Measurements from ENCODE around the gene CDCA7. TPM values are rescaled to one million over a fixed set of nuclear protein-coding genes. Genes with fewer than 3 reads are reported as not detected.
"Not testable (repeated sequence)": the region's sequence is repeated elsewhere in the genome, so short reads cannot be mapped to it uniquely, and the experiment has no call there.

The CDCA7 gene
- polyA plus RNA-seq, 2 donors: 15.1 to 20.0 TPM

- Histone ChIP-seq H3K27me3 (ENCODE audit: control insufficient read depth in 1 of 2, insufficient read depth in 2 of 2, low read length in 2 of 2) (no peaks in the 10 kb centered on the region), H3K9me3 (ENCODE audit: control insufficient read depth in 2 of 2, insufficient read depth in 1 of 2, low read depth in 1 of 2, low read length in 1 of 2) (no peaks in the 10 kb centered on the region), H3K27ac (ENCODE audit: low read depth in 2 of 2, low read length in 1 of 2) (no peak overlapping the region), H3K36me3 (ENCODE audit: control insufficient read depth in 2 of 2, insufficient read depth in 2 of 2, low read length in 1 of 2) (no peaks in the 10 kb centered on the region), H3K4me3 (ENCODE audit: low read depth in 1 of 2, low read length in 2 of 2) (no peak overlapping the region), H3K4me1 (ENCODE audit: control insufficient read depth in 2 of 2, insufficient read depth in 2 of 2, low read length in 1 of 2) (no peaks in the 10 kb centered on the region)
- 64 to 70% methylated on average over 3 of the region's 3 CpGs for WGBS, 2 donors
Measured at GRCh38 chr2:173410579-173410978, 55.9 kb downstream of the CDCA7 start.

- H3K9me3 ChIP-seq (ENCODE audit: control insufficient read depth in 2 of 2, insufficient read depth in 1 of 2, low read depth in 1 of 2, low read length in 1 of 2): no peaks in the 10 kb centered on the region
- no peaks in the 10 kb centered on the region for H3K27me3 ChIP-seq (ENCODE audit: control insufficient read depth in 1 of 2, insufficient read depth in 2 of 2, low read length in 2 of 2)
- WGBS, 2 donors: 70 to 72% methylated on average over 1 of the region's 1 CpG
- H3K27ac ChIP-seq (ENCODE audit: low read depth in 2 of 2, low read length in 1 of 2): no peak overlapping the region
- no peaks in the 10 kb centered on the region for H3K4me1 ChIP-seq (ENCODE audit: control insufficient read depth in 2 of 2, insufficient read depth in 2 of 2, low read length in 1 of 2)
- H3K4me3 ChIP-seq (ENCODE audit: low read depth in 1 of 2, low read length in 2 of 2): no peak overlapping the region
- H3K36me3 ChIP-seq (ENCODE audit: control insufficient read depth in 2 of 2, insufficient read depth in 2 of 2, low read length in 1 of 2): no peaks in the 10 kb centered on the region
Measured at GRCh38 chr2:173412628-173413027, 58.0 kb downstream of the CDCA7 start.

- no peaks in the 10 kb centered on the region for H3K9me3 ChIP-seq (ENCODE audit: control insufficient read depth in 2 of 2, insufficient read depth in 1 of 2, low read depth in 1 of 2, low read length in 1 of 2)
- no peak overlapping the region for H3K27ac ChIP-seq (ENCODE audit: low read depth in 2 of 2, low read length in 1 of 2)
- no peak overlapping the region for H3K4me3 ChIP-seq (ENCODE audit: low read depth in 1 of 2, low read length in 2 of 2)
- no peaks in the 10 kb centered on the region for H3K27me3 ChIP-seq (ENCODE audit: control insufficient read depth in 1 of 2, insufficient read depth in 2 of 2, low read length in 2 of 2)
- H3K4me1 ChIP-seq (ENCODE audit: control insufficient read depth in 2 of 2, insufficient read depth in 2 of 2, low read length in 1 of 2): no peaks in the 10 kb centered on the region
- no peaks in the 10 kb centered on the region for H3K36me3 ChIP-seq (ENCODE audit: control insufficient read depth in 2 of 2, insufficient read depth in 2 of 2, low read length in 1 of 2)
- 32 to 59% methylated on average over 1 of the region's 1 CpG for WGBS, 2 donors
Measured at GRCh38 chr2:173414823-173415322, 60.2 kb downstream of the CDCA7 start.

- Histone ChIP-seq H3K36me3 (ENCODE audit: control insufficient read depth in 2 of 2, insufficient read depth in 2 of 2, low read length in 1 of 2) (no peaks in the 10 kb centered on the region), H3K9me3 (ENCODE audit: control insufficient read depth in 2 of 2, insufficient read depth in 1 of 2, low read depth in 1 of 2, low read length in 1 of 2) (no peaks in the 10 kb centered on the region), H3K27me3 (ENCODE audit: control insufficient read depth in 1 of 2, insufficient read depth in 2 of 2, low read length in 2 of 2) (no peaks in the 10 kb centered on the region), H3K4me3 (ENCODE audit: low read depth in 1 of 2, low read length in 2 of 2) (no peak overlapping the region), H3K4me1 (ENCODE audit: control insufficient read depth in 2 of 2, insufficient read depth in 2 of 2, low read length in 1 of 2) (no peaks in the 10 kb centered on the region), H3K27ac (ENCODE audit: low read depth in 2 of 2, low read length in 1 of 2) (no peak overlapping the region)
- WGBS, 2 donors: 74 to 80% methylated on average over 31 of the region's 31 CpGs
Measured at GRCh38 chr2:173415431-173416381, 61.0 kb downstream of the CDCA7 start.

GRCh38 chr2:173416415-173417152 lies 61.9 kb downstream of the CDCA7 start:
- not testable (repeated sequence) for H3K27ac ChIP-seq (ENCODE audit: low read depth in 2 of 2, low read length in 1 of 2); H3K27me3 ChIP-seq (ENCODE audit: control insufficient read depth in 1 of 2, insufficient read depth in 2 of 2, low read length in 2 of 2); H3K9me3 ChIP-seq (ENCODE audit: control insufficient read depth in 2 of 2, insufficient read depth in 1 of 2, low read depth in 1 of 2, low read length in 1 of 2); H3K4me1 ChIP-seq (ENCODE audit: control insufficient read depth in 2 of 2, insufficient read depth in 2 of 2, low read length in 1 of 2); H3K36me3 ChIP-seq (ENCODE audit: control insufficient read depth in 2 of 2, insufficient read depth in 2 of 2, low read length in 1 of 2); H3K4me3 ChIP-seq (ENCODE audit: low read depth in 1 of 2, low read length in 2 of 2)
- 88 to 94% methylated on average over 26 of the region's 26 CpGs for WGBS, 2 donors

GRCh38 chr2:173417341-173417740 lies 62.7 kb downstream of the CDCA7 start:
- no peaks in the 10 kb centered on the region for H3K36me3 ChIP-seq (ENCODE audit: control insufficient read depth in 2 of 2, insufficient read depth in 2 of 2, low read length in 1 of 2)
- WGBS, 2 donors: 93 to 95% methylated on average over 4 of the region's 4 CpGs
- no peak overlapping the region for H3K27ac ChIP-seq (ENCODE audit: low read depth in 2 of 2, low read length in 1 of 2)
- H3K27me3 ChIP-seq (ENCODE audit: control insufficient read depth in 1 of 2, insufficient read depth in 2 of 2, low read length in 2 of 2): no peaks in the 10 kb centered on the region
- no peaks in the 10 kb centered on the region for H3K4me1 ChIP-seq (ENCODE audit: control insufficient read depth in 2 of 2, insufficient read depth in 2 of 2, low read length in 1 of 2)
- no peak overlapping the region for H3K4me3 ChIP-seq (ENCODE audit: low read depth in 1 of 2, low read length in 2 of 2)
- no peaks in the 10 kb centered on the region for H3K9me3 ChIP-seq (ENCODE audit: control insufficient read depth in 2 of 2, insufficient read depth in 1 of 2, low read depth in 1 of 2, low read length in 1 of 2)

GRCh38 chr2:173417802-173418201 lies 63.1 kb downstream of the CDCA7 start:
- Histone ChIP-seq H3K27ac (ENCODE audit: low read depth in 2 of 2, low read length in 1 of 2) (no peak overlapping the region), H3K27me3 (ENCODE audit: control insufficient read depth in 1 of 2, insufficient read depth in 2 of 2, low read length in 2 of 2) (no peaks in the 10 kb centered on the region), H3K4me3 (ENCODE audit: low read depth in 1 of 2, low read length in 2 of 2) (no peak overlapping the region), H3K36me3 (ENCODE audit: control insufficient read depth in 2 of 2, insufficient read depth in 2 of 2, low read length in 1 of 2) (no peaks in the 10 kb centered on the region), H3K9me3 (ENCODE audit: control insufficient read depth in 2 of 2, insufficient read depth in 1 of 2, low read depth in 1 of 2, low read length in 1 of 2) (no peaks in the 10 kb centered on the region), H3K4me1 (ENCODE audit: control insufficient read depth in 2 of 2, insufficient read depth in 2 of 2, low read length in 1 of 2) (no peaks in the 10 kb centered on the region)

All from esophagus (tissue), 2 donors.